Uterus (tissue), 2 donors: ENCODE results near the gene EHMT1.

Experiments used
- POLR2A ChIP-seq, 2 donors: fragments of 450-650 bp; IDR thresholded peaks; one replicate each; pipeline ENCODE4 v1.6.1; 2016; ENCODE audit warnings: antibody characterized with exemption in 2 of 2, mild to moderate bottlenecking in 1 of 2, moderate library complexity in 1 of 2
- TF ChIP-seq, protein P1 (sequence below), 4 experiments: fragments of 200-600 bp in 2 of 4; fragments of 450-650 bp in 2 of 4; sonication (generic) in 2 of 4; IDR thresholded peaks; one replicate each; pipeline ENCODE4 v1.5.1; 2016 to 2019; ENCODE audit warnings: antibody characterized with exemption in 4 of 4, mild to moderate bottlenecking in 2 of 4, moderate library complexity in 1 of 4

- TF ChIP-seq, protein P1, sequence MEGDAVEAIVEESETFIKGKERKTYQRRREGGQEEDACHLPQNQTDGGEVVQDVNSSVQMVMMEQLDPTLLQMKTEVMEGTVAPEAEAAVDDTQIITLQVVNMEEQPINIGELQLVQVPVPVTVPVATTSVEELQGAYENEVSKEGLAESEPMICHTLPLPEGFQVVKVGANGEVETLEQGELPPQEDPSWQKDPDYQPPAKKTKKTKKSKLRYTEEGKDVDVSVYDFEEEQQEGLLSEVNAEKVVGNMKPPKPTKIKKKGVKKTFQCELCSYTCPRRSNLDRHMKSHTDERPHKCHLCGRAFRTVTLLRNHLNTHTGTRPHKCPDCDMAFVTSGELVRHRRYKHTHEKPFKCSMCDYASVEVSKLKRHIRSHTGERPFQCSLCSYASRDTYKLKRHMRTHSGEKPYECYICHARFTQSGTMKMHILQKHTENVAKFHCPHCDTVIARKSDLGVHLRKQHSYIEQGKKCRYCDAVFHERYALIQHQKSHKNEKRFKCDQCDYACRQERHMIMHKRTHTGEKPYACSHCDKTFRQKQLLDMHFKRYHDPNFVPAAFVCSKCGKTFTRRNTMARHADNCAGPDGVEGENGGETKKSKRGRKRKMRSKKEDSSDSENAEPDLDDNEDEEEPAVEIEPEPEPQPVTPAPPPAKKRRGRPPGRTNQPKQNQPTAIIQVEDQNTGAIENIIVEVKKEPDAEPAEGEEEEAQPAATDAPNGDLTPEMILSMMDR (IDR thresholded peaks at IDR 0.05): no peak
- TF ChIP-seq POLR2A (IDR thresholded peaks at IDR 0.05): no peak
Measured at GRCh38 chr9:137825324-137825989, 206.7 kb downstream of the EHMT1 start.
